Stomach (tissue), 4 donors: ENCODE measurements around the gene C2CD4A.

ENCODE experiments used
- EP300 ChIP-seq: sonication (generic); formaldehyde crosslinking; IDR thresholded peaks from one replicate; pipeline ENCODE4 v1.6.1; 2017; ENCODE audit warnings: antibody characterized with exemption
- POLR2A ChIP-seq, 4 donors: fragments of 450-650 bp; IDR thresholded peaks; one replicate each; pipeline ENCODE4 v1.6.1; 2016; ENCODE audit warnings: antibody characterized with exemption in 4 of 4, control low read depth in 2 of 4, mild to moderate bottlenecking in 1 of 4, moderate library complexity in 1 of 4
- TF ChIP-seq, protein P1 (sequence below), 7 experiments: fragments of 450-650 bp in 4 of 7; fragments of 200-600 bp in 3 of 7; sonication (generic) in 3 of 7; IDR thresholded peaks; one replicate each; pipeline ENCODE4 v1.5.1; 2016 to 2019; ENCODE audit warnings: antibody characterized with exemption in 7 of 7, control low read depth in 2 of 7, mild to moderate bottlenecking in 1 of 7

GRCh38 chr15:62060896-62061280 is 5.9 kb upstream of the C2CD4A start:
- TF ChIP-seq, protein P1, sequence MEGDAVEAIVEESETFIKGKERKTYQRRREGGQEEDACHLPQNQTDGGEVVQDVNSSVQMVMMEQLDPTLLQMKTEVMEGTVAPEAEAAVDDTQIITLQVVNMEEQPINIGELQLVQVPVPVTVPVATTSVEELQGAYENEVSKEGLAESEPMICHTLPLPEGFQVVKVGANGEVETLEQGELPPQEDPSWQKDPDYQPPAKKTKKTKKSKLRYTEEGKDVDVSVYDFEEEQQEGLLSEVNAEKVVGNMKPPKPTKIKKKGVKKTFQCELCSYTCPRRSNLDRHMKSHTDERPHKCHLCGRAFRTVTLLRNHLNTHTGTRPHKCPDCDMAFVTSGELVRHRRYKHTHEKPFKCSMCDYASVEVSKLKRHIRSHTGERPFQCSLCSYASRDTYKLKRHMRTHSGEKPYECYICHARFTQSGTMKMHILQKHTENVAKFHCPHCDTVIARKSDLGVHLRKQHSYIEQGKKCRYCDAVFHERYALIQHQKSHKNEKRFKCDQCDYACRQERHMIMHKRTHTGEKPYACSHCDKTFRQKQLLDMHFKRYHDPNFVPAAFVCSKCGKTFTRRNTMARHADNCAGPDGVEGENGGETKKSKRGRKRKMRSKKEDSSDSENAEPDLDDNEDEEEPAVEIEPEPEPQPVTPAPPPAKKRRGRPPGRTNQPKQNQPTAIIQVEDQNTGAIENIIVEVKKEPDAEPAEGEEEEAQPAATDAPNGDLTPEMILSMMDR (IDR thresholded peaks at IDR 0.05): no peak
- TF ChIP-seq EP300 (no peak), POLR2A (IDR thresholded peaks at IDR 0.05) (no peak)
